GM20000 (cell line): Measurements from ENCODE around the gene MRPL43.

Source experiments
- DNase-seq: peaks from one replicate; pipeline ENCODE4 v3.0.0; 2012; ENCODE audit warnings: low spot score
- CTCF ChIP-seq: IDR thresholded peaks from 2 replicates; pipeline ENCODE4 v1.5.1; 2012; ENCODE audit warnings: mild to moderate bottlenecking, control low read depth; ENCODE audit errors: extremely low read depth, missing control alignments

The MRPL43 gene

GRCh38 chr10:101031796-101032636 lies 44.7 kb upstream of the MRPL43 start:
- DNase-seq = no peak
- no peak for TF ChIP-seq CTCF

- peak; percentile 97 for DNase-seq
- TF ChIP-seq CTCF = no peak
Measured at GRCh38 chr10:101031128-101031795, 44.0 kb upstream of the MRPL43 start, which contains the start of the genes PDZD7 and SFXN3. Gene PDZD7, minus strand, starts transcription at chr10:101031129. Its CDS starts 910 bp downstream, at chr10:101030219. Gene SFXN3, plus strand, starts transcription at chr10:101031234. Its CDS starts 3,461 bp downstream, at chr10:101034695.

- no peak for DNase-seq
Measured at GRCh38 chr10:101030496-101031127, 43.3 kb upstream of the MRPL43 start.

GRCh38 chr10:101029520-101030295 lies 42.4 kb upstream of the MRPL43 start:
- DNase-seq = no peak
- TF ChIP-seq CTCF = no peak

More at GRCh38 chr10:101030496-101031127, 43.3 kb upstream of the MRPL43 start:
- TF ChIP-seq CTCF = no peak

GRCh38 chr10:101028446-101029337 lies 41.4 kb upstream of the MRPL43 start:
- TF ChIP-seq CTCF = no peak
- DNase-seq = no peak

GRCh38 chr10:101027106-101027720 lies 39.9 kb upstream of the MRPL43 start:
- no peak for DNase-seq
- TF ChIP-seq CTCF = no peak
